GM23248 (cell line): ENCODE measurements around the gene ATP11C. TPM values are rescaled to one million over a fixed set of nuclear protein-coding genes. Genes with fewer than 3 reads are reported as not detected.

ENCODE experiments used
- DNase-seq: peaks from one replicate; pipeline ENCODE4 v3.0.0-alpha.2; 2015
- H2AFZ ChIP-seq: fragments of 200-600 bp; sonication (generic); 2 replicates; pipeline ENCODE4 v1.6.1; 2016; ENCODE audit warnings: antibody characterized with exemption
- H3F3A ChIP-seq: fragments of 200-600 bp; sonication (generic); 2 replicates; pipeline ENCODE4 v1.6.1; 2016; ENCODE audit warnings: mild to moderate bottlenecking, antibody characterized with exemption, mixed run types; ENCODE audit not compliant: insufficient read depth
- H3K27ac ChIP-seq: fragments of 200-600 bp; sonication (generic); 2 replicates; pipeline ENCODE4 v1.5.1; 2016; ENCODE audit warnings: mild to moderate bottlenecking
- H3K27me3 ChIP-seq: fragments of 200-600 bp; sonication (generic); replicated peaks from 2 replicates; pipeline ENCODE4 v1.6.1; 2016; ENCODE audit warnings: mild to moderate bottlenecking; ENCODE audit not compliant: insufficient read depth
- H3K36me3 ChIP-seq: fragments of 200-600 bp; sonication (generic); 2 replicates; pipeline ENCODE4 v1.6.1; 2016; ENCODE audit warnings: low read depth, mild to moderate bottlenecking
- H3K4me1 ChIP-seq: fragments of 200-600 bp; sonication (generic); 2 replicates; pipeline ENCODE4 v1.6.1; 2016; ENCODE audit warnings: mild to moderate bottlenecking; ENCODE audit not compliant: insufficient read depth
- H3K4me2 ChIP-seq: fragments of 200-600 bp; sonication (generic); one replicate; pipeline ENCODE4 v1.6.1; 2016; ENCODE audit warnings: mild to moderate bottlenecking; ENCODE audit not compliant: unreplicated experiment
- H3K4me3 ChIP-seq: fragments of 200-600 bp; sonication (generic); 2 replicates; pipeline ENCODE4 v1.5.1; 2016; ENCODE audit warnings: mild to moderate bottlenecking
- H3K79me2 ChIP-seq: fragments of 200-600 bp; sonication (generic); 2 replicates; pipeline ENCODE4 v1.6.1; 2016; ENCODE audit warnings: mild to moderate bottlenecking; ENCODE audit not compliant: insufficient read depth
- H3K9ac ChIP-seq: fragments of 200-600 bp; sonication (generic); 2 replicates; pipeline ENCODE4 v1.6.1; 2016; ENCODE audit warnings: mild to moderate bottlenecking
- H3K9me2 ChIP-seq: fragments of 200-600 bp; sonication (generic); 2 replicates; pipeline ENCODE4 v1.6.1; 2016; ENCODE audit warnings: mixed run types, mild to moderate bottlenecking, moderate library complexity; ENCODE audit not compliant: insufficient read depth
- H3K9me3 ChIP-seq: fragments of 200-600 bp; sonication (generic); one replicate; pipeline ENCODE4 v1.6.1; 2017; ENCODE audit warnings: low read depth
- H4K20me1 ChIP-seq: fragments of 200-600 bp; sonication (generic); 2 replicates; pipeline ENCODE4 v1.6.0; 2016; ENCODE audit not compliant: insufficient read depth
- EZH2 ChIP-seq: fragments of 200-600 bp; sonication (generic); IDR thresholded peaks from 2 replicates; pipeline ENCODE4 v1.6.1; 2018; ENCODE audit warnings: antibody characterized with exemption, mild to moderate bottlenecking; ENCODE audit not compliant: insufficient read depth, poor library complexity, severe bottlenecking
- EZH2phosphoT487 ChIP-seq: fragments of 200-600 bp; sonication (generic); IDR thresholded peaks from 2 replicates; pipeline ENCODE4 v1.6.1; 2018; ENCODE audit warnings: antibody characterized with exemption, moderate library complexity, mild to moderate bottlenecking, low read depth; ENCODE audit not compliant: insufficient read depth
- WGBS, 2 experiments: methylation state at CpG; one replicate each; pipeline ENCODE4 v1.1.6; 2015 to 2017; ENCODE audit warnings: low lambda C conversion rate in 2 of 2, low coverage in 1 of 2; ENCODE audit errors: missing lambda C conversion rate in 2 of 2; 5-methylcytosine and 5-hydroxymethylcytosine counted together
- in situ Hi-C: fragments of 300-500 bp; cut with MboI; formaldehyde crosslinking; loops from 2 replicates; pipeline ENCODE4 v1.15.0; 2020
- polyA plus RNA-seq: library from polyadenylated mRNA; unstranded; fragments of >200 nt; fragmentation: Nextera tagmentation; extraction: Ambion mirVana; gene quantifications from 2 replicates; pipeline ENCODE4 v1.2.1, GENCODE V29; 2016
- total RNA-seq: library from RNA; depleted of rRNA; stranded (reverse); fragments of >200 nt; shearing (Covaris generic); gene quantifications from 2 replicates; pipeline ENCODE4 v1.2.3, GENCODE V29; 2014

The ATP11C gene
- total and polyA plus RNA-seq, 2 experiments from 2014 or later, result 8.5 to 26.2 TPM

DNA sequence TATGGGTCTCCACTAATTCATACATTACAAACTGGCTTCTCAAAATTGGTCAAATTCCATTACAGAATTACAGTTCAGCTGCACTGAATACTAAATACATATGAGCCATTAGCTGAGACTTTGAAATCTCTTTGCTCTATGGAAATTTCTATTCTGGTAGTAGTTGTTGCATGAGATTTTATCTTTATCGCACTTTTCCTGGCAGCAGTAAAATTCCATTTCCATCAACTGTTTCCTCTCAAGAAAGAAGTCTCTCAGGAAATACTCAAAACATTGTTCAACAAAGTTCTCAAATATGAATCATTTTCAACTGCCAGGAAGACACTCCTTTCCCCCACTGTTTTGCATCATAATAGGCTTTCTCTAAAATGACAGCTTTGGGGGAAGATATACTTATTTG is 51.3 kb downstream of the ATP11C start:
- Histone ChIP-seq H3K9me2 (no peaks in the 10 kb centered on the region), H3K4me2 (peak overlapping the region; percentile 69), H3K27me3 (no peaks in the 10 kb centered on the region), H3K79me2 (peaks cover 54% of the 10 kb centered on the region), H4K20me1 (no peaks in the 10 kb centered on the region), H3K9me3 (no peaks in the 10 kb centered on the region), H3K4me3 (peak overlapping the region; percentile 47), H3K27ac (peak overlapping the region; percentile 95), H3K36me3 (no peaks in the 10 kb centered on the region), H2AFZ (peak overlapping the region; percentile 44), H3K9ac (peak overlapping the region; percentile 68), H3K4me1 (peaks cover 35% of the 10 kb centered on the region), H3F3A (peaks cover 19% of the 10 kb centered on the region)
- WGBS, 2 experiments, result 0% methylated on average over 1 of the region's 1 CpG
- no peak for TF ChIP-seq EZH2
- no peak for TF ChIP-seq EZH2phosphoT487
- DNase-seq, result peak; percentile 68
- in situ Hi-C loops, result no loop called here

DNA sequence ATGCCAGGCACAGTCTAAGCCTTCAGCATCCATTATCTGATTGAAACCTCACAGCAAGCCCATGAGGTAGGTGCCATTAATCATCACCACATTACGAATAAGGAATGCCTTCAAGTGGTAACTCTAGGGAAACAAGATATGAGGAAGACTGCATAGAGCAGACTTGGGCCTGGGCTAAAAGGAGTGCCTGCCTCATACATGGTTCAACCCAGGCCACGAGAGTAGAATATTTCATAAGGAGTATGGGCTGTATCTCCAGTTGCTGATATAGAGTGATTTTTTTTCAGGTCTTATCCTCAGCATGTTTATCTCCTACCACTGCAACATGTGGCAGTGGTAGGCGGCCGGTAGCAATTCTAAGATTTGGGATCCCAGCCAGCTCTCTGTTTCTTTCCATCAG is 51.7 kb downstream of the ATP11C start:
- Histone ChIP-seq H3K36me3 (no peaks in the 10 kb centered on the region), H3K27ac (peak overlapping the region; percentile 95), H3K27me3 (no peaks in the 10 kb centered on the region), H3K9ac (peak overlapping the region; percentile 65), H3K4me2 (peak overlapping the region; percentile 69), H4K20me1 (no peaks in the 10 kb centered on the region), H3K9me3 (no peaks in the 10 kb centered on the region), H2AFZ (no peak overlapping the region), H3F3A (peaks cover 19% of the 10 kb centered on the region), H3K4me1 (peaks cover 35% of the 10 kb centered on the region), H3K4me3 (peak overlapping the region; percentile 47), H3K9me2 (no peaks in the 10 kb centered on the region), H3K79me2 (peaks cover 53% of the 10 kb centered on the region)
- WGBS, 2 experiments, result 40 to 52% methylated on average over 4 of the region's 4 CpGs
- DNase-seq, result peak; percentile 64
- TF ChIP-seq EZH2 (no peak), EZH2phosphoT487 (no peak)
- in situ Hi-C loops, result no loop called here

DNA sequence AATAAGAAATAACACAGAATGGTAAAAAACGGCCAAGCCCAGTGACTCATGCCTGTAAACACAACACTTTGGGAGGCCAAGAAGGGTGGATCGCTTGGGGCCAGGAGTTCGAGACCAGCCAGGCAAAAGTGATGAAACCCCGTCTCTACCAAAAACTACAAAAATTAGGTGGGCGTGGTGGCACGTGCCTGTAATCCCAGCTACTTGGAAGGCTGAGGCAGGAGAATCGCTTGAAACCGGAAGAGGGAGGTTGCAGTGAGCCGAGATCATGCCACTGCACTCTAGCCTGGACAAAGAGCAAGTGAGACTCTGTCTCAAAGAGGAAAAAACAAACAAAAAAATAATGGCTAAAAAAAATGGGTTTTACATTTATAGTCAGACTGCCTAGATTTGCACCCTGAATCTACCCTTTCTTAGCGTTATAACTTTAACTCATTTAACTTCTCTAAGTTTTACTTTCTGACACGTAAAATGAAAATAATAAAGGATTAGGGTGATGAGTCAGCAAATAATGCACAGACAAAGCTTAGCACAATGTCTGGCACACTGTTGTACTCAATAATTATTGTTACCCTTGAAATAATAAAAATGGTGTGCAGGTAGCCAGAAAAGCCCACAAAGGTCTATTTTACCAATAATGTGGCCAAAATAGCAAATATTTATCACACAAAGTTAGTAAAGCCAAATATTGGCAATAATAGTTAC is 55.0 kb downstream of the ATP11C start:
- H3F3A ChIP-seq, result peaks cover 19% of the 10 kb centered on the region
- H3K27ac ChIP-seq, result no peak overlapping the region
- H3K9ac ChIP-seq, result no peak overlapping the region
- peaks cover 24% of the 10 kb centered on the region for H3K79me2 ChIP-seq
- no peaks in the 10 kb centered on the region for H3K27me3 ChIP-seq
- H3K36me3 ChIP-seq, result no peaks in the 10 kb centered on the region
- peaks cover 33% of the 10 kb centered on the region for H3K4me1 ChIP-seq
- no peaks in the 10 kb centered on the region for H3K9me3 ChIP-seq
- H4K20me1 ChIP-seq, result no peaks in the 10 kb centered on the region
- H3K4me3 ChIP-seq, result no peak overlapping the region
- no peak overlapping the region for H2AFZ ChIP-seq
- WGBS, 2 experiments, result 73 to 75% methylated on average over 11 of the region's 11 CpGs
- DNase-seq, result peak; percentile 5
- TF ChIP-seq EZH2, result no peak
- TF ChIP-seq EZH2phosphoT487, result no peak
- in situ Hi-C loops, result no loop called here
- H3K4me2 ChIP-seq, result no peak overlapping the region
- no peaks in the 10 kb centered on the region for H3K9me2 ChIP-seq

DNA sequence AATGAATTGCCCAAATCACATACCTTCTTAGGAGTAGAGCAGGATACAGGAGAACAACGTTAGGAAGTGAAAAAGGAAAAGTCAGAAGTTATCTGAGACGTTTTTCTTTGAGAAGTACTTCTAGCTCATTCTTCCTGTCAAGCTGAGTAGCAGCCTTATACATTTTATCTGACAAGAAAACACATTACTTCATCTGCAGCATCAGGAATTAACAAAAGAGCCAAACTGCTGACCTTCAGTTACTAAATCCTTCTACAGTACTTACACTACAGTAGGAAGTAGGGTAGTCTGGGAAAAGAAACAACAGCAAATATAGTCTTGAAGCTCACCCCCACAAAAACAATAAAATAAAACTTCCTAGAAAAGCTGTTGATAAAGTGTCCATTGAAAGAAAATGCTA is 57.0 kb downstream of the ATP11C start:
- H3K27ac ChIP-seq, result no peak overlapping the region
- peaks cover 13% of the 10 kb centered on the region for H3K4me1 ChIP-seq
- no peaks in the 10 kb centered on the region for H4K20me1 ChIP-seq
- DNase-seq, result no peak
- no peak overlapping the region for H3K4me2 ChIP-seq
- no peaks in the 10 kb centered on the region for H3K27me3 ChIP-seq
- H3F3A ChIP-seq, result peaks cover 12% of the 10 kb centered on the region
- H3K9me3 ChIP-seq, result no peaks in the 10 kb centered on the region
- no peak overlapping the region for H3K9ac ChIP-seq
- no peak overlapping the region for H2AFZ ChIP-seq
- no peaks in the 10 kb centered on the region for H3K36me3 ChIP-seq
- H3K9me2 ChIP-seq, result no peaks in the 10 kb centered on the region
- TF ChIP-seq EZH2phosphoT487, result no peak
- no peak for TF ChIP-seq EZH2
- H3K4me3 ChIP-seq, result no peak overlapping the region
- 93 to 95% methylated on average over 2 of the region's 2 CpGs for WGBS, 2 experiments
- in situ Hi-C loops, result no loop called here
- H3K79me2 ChIP-seq, result peaks cover 20% of the 10 kb centered on the region
